Measurements from ENCODE around the gene SPOP. TPM values are rescaled to one million over a fixed set of nuclear protein-coding genes. Genes with fewer than 3 reads are reported as not detected.

SPOP gene
- 126 and 146 TPM in 2 replicates for total RNA-seq

GRCh38 chr17:49677933-49678847, at the start of gene SPOP:
SPOP (minus strand) TSS chr17:49678097; CDS start chr17:49622810, 55,287 bp downstream.

GRCh38 chr17:49707608-49708514, 30.0 kb upstream of the SPOP start, which contains the start of gene SLC35B1:
SLC35B1 (minus strand) TSS chr17:49707964; CDS start chr17:49707833, 131 bp downstream.

GRCh38 chr17:49575679-49576087, 102.2 kb downstream of the SPOP start, which contains the start of gene NXPH3:
NXPH3 (plus strand) TSS chr17:49575871; CDS start chr17:49576220, 349 bp downstream.

Other genes with a start within 250 kb of the SPOP start
- under 0.01 TPM in 1 of 2 replicates, not detected in the other for gene NGFR, start 182.8 kb downstream of the SPOP start, total RNA-seq
- gene NXPH3, start 102.2 kb downstream of the SPOP start, total RNA-seq = 3.7 and 5.3 TPM in 2 replicates
- 53.7 and 55.3 TPM in 2 replicates for gene SLC35B1, start 29.9 kb upstream of the SPOP start, total RNA-seq
- 5.1 and 9.8 TPM in 2 replicates for gene FAM117A, start 86.0 kb upstream of the SPOP start, total RNA-seq
- gene KAT7, start 110.6 kb upstream of the SPOP start, total RNA-seq = 49.8 and 62.0 TPM in 2 replicates
- not detected in 2 replicates for gene TAC4, start 170.0 kb upstream of the SPOP start, total RNA-seq